Measurements from ENCODE around the gene PRPF40B.

PRPF40B gene

GRCh38 chr12:49647827-49648711 is 24.7 kb downstream of the PRPF40B start:
- Histone ChIP-seq H2BK15ac (ENCODE audit: low read length) (no peak overlapping the region), H3K9ac (ENCODE audit: low read depth, low read length, poor library complexity) (no peak overlapping the region), H4K91ac (ENCODE audit: low read depth, low read length, poor library complexity) (no peak overlapping the region), H3K27me3 (ENCODE audit: control insufficient read depth in 3 of 3, insufficient read depth in 3 of 3, low read depth in 1 of 3, low read length in 3 of 3) (no peaks in the 10 kb centered on the region), H3K4me1 (ENCODE audit: control insufficient read depth in 2 of 2, insufficient read depth in 1 of 2, low read depth in 1 of 2, low read length in 2 of 2) (peaks cover 3 to 8% of the 10 kb centered on the region in 2 donors), H2BK12ac (ENCODE audit: low read length) (no peak overlapping the region), H3K4me2 (ENCODE audit: insufficient read depth, low read length, poor library complexity, severe bottlenecking) (no peak overlapping the region), H2AK5ac (ENCODE audit: low read depth, low read length) (no peak overlapping the region), H3K36me3 (replicated peaks in 1 of 2; ENCODE audit: control insufficient read depth in 2 of 2, insufficient read depth in 2 of 2, low read length in 2 of 2) (peaks cover 57 to 99% of the 10 kb centered on the region in 2 donors), H3K23ac (ENCODE audit: low read depth, low read length, poor library complexity) (peak overlapping the region; percentile 82), H3K4me3 (ENCODE audit: low read length in 2 of 2) (no peak overlapping the region), H3K14ac (ENCODE audit: low read length) (no peak overlapping the region), H3K18ac (ENCODE audit: low read length) (no peak overlapping the region), H2AFZ (ENCODE audit: low read length) (no peak overlapping the region), H2BK5ac (ENCODE audit: low read length) (no peak overlapping the region), H3K79me1 (ENCODE audit: low read depth, low read length) (no peaks in the 10 kb centered on the region), H4K8ac (ENCODE audit: low read depth, low read length) (no peak overlapping the region), H3K4ac (ENCODE audit: low read length) (no peak overlapping the region), H3K9me3 (replicated peaks in 1 of 2; ENCODE audit: control insufficient read depth in 2 of 2, insufficient read depth in 1 of 2, low read depth in 1 of 2, low read length in 2 of 2) (peaks cover 0 to 2% of the 10 kb centered on the region in 2 donors), H2BK120ac (ENCODE audit: low read depth, low read length) (no peak overlapping the region), H3K27ac (replicated peaks; ENCODE audit: low read length) (no peak overlapping the region)
- DNase-seq (ENCODE audit: low spot score), result no peak
- no CpG with 5 or more reads among the region's 15 CpGs for WGBS, 2 donors (ENCODE audit: extremely low coverage in 2 of 2, insufficient read length in 2 of 2, insufficient replicate concordance in 1 of 2)

DNA sequence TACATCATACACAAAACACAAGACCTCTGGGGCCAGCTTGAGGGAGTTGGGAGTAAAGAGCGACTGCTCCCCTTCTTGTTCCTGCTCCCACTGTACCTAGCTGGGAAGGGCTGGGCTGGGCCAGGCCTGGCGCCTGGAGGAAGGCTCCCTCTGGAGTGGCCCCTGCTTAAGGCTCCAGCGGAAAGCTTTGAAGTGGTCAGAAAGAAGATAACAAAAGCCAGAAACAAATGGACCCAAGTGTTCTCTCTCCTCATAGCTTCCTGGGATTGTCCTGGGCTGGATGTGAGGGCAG is 25.3 kb downstream of the PRPF40B start:
- no peak overlapping the region for H3K14ac ChIP-seq (ENCODE audit: low read length)
- H3K27me3 ChIP-seq (ENCODE audit: control insufficient read depth in 3 of 3, insufficient read depth in 3 of 3, low read depth in 1 of 3, low read length in 3 of 3), result no peaks in the 10 kb centered on the region
- H4K8ac ChIP-seq (ENCODE audit: low read depth, low read length), result no peak overlapping the region
- H2BK12ac ChIP-seq (ENCODE audit: low read length), result no peak overlapping the region
- no peak overlapping the region for H2AK5ac ChIP-seq (ENCODE audit: low read depth, low read length)
- peaks cover 0 to 2% of the 10 kb centered on the region in 2 donors for H3K9me3 ChIP-seq (replicated peaks in 1 of 2; ENCODE audit: control insufficient read depth in 2 of 2, insufficient read depth in 1 of 2, low read depth in 1 of 2, low read length in 2 of 2)
- H2BK15ac ChIP-seq (ENCODE audit: low read length), result no peak overlapping the region
- H3K4me2 ChIP-seq (ENCODE audit: insufficient read depth, low read length, poor library complexity, severe bottlenecking), result no peak overlapping the region
- no peak overlapping the region for H2AFZ ChIP-seq (ENCODE audit: low read length)
- no peak overlapping the region for H4K91ac ChIP-seq (ENCODE audit: low read depth, low read length, poor library complexity)
- peaks cover 59 to 99% of the 10 kb centered on the region in 2 donors for H3K36me3 ChIP-seq (replicated peaks in 1 of 2; ENCODE audit: control insufficient read depth in 2 of 2, insufficient read depth in 2 of 2, low read length in 2 of 2)
- no CpG with 5 or more reads among the region's 3 CpGs for WGBS, 2 donors (ENCODE audit: extremely low coverage in 2 of 2, insufficient read length in 2 of 2, insufficient replicate concordance in 1 of 2)
- H3K79me1 ChIP-seq (ENCODE audit: low read depth, low read length), result no peaks in the 10 kb centered on the region
- DNase-seq (ENCODE audit: low spot score), result no peak
- H3K4me1 ChIP-seq (ENCODE audit: control insufficient read depth in 2 of 2, insufficient read depth in 1 of 2, low read depth in 1 of 2, low read length in 2 of 2), result peaks cover 3 to 8% of the 10 kb centered on the region in 2 donors
- no peak overlapping the region for H2BK120ac ChIP-seq (ENCODE audit: low read depth, low read length)
- no peak overlapping the region for H3K4me3 ChIP-seq (ENCODE audit: low read length in 2 of 2)
- H3K23ac ChIP-seq (ENCODE audit: low read depth, low read length, poor library complexity), result no peak overlapping the region
- H3K9ac ChIP-seq (ENCODE audit: low read depth, low read length, poor library complexity), result no peak overlapping the region
- no peak overlapping the region for H2BK5ac ChIP-seq (ENCODE audit: low read length)
- H3K4ac ChIP-seq (ENCODE audit: low read length), result no peak overlapping the region
- H3K18ac ChIP-seq (ENCODE audit: low read length), result no peak overlapping the region
- H3K27ac ChIP-seq (replicated peaks; ENCODE audit: low read length), result no peak overlapping the region

- Histone ChIP-seq H2AFZ (ENCODE audit: low read length) (no peak overlapping the region), H3K4me3 (ENCODE audit: low read length in 2 of 2) (no peak overlapping the region), H3K79me1 (ENCODE audit: low read depth, low read length) (peaks cover 2% of the 10 kb centered on the region), H3K4me1 (ENCODE audit: control insufficient read depth in 2 of 2, insufficient read depth in 1 of 2, low read depth in 1 of 2, low read length in 2 of 2) (peaks cover 3 to 8% of the 10 kb centered on the region in 2 donors), H3K4me2 (ENCODE audit: insufficient read depth, low read length, poor library complexity, severe bottlenecking) (no peak overlapping the region), H3K14ac (ENCODE audit: low read length) (peak overlapping the region; percentile 41), H3K36me3 (replicated peaks in 1 of 2; ENCODE audit: control insufficient read depth in 2 of 2, insufficient read depth in 2 of 2, low read length in 2 of 2) (peaks cover 55 to 99% of the 10 kb centered on the region in 2 donors), H2BK15ac (ENCODE audit: low read length) (no peak overlapping the region), H2BK12ac (ENCODE audit: low read length) (no peak overlapping the region), H3K23ac (ENCODE audit: low read depth, low read length, poor library complexity) (peak overlapping the region; percentile 17), H4K91ac (ENCODE audit: low read depth, low read length, poor library complexity) (no peak overlapping the region), H4K8ac (ENCODE audit: low read depth, low read length) (no peak overlapping the region), H3K27ac (replicated peaks; ENCODE audit: low read length) (no peak overlapping the region), H3K9ac (ENCODE audit: low read depth, low read length, poor library complexity) (no peak overlapping the region), H3K18ac (ENCODE audit: low read length) (no peak overlapping the region), H3K27me3 (ENCODE audit: control insufficient read depth in 3 of 3, insufficient read depth in 3 of 3, low read depth in 1 of 3, low read length in 3 of 3) (no peaks in the 10 kb centered on the region), H3K4ac (ENCODE audit: low read length) (no peak overlapping the region), H3K9me3 (replicated peaks in 1 of 2; ENCODE audit: control insufficient read depth in 2 of 2, insufficient read depth in 1 of 2, low read depth in 1 of 2, low read length in 2 of 2) (peaks cover 0 to 2% of the 10 kb centered on the region in 2 donors), H2BK120ac (ENCODE audit: low read depth, low read length) (no peak overlapping the region), H2BK5ac (ENCODE audit: low read length) (no peak overlapping the region), H2AK5ac (ENCODE audit: low read depth, low read length) (no peak overlapping the region)
- DNase-seq (ENCODE audit: low spot score), result no peak
- no CpG with 5 or more reads among the region's 11 CpGs for WGBS, 2 donors (ENCODE audit: extremely low coverage in 2 of 2, insufficient read length in 2 of 2, insufficient replicate concordance in 1 of 2)
Measured at GRCh38 chr12:49649445-49649844, 26.1 kb downstream of the PRPF40B start.

GRCh38 chr12:49649892-49650291 is 26.5 kb downstream of the PRPF40B start:
- Histone ChIP-seq H3K79me1 (ENCODE audit: low read depth, low read length) (peaks cover 2% of the 10 kb centered on the region), H3K23ac (ENCODE audit: low read depth, low read length, poor library complexity) (peak overlapping the region; percentile 17), H3K36me3 (replicated peaks in 1 of 2; ENCODE audit: control insufficient read depth in 2 of 2, insufficient read depth in 2 of 2, low read length in 2 of 2) (peaks cover 54 to 99% of the 10 kb centered on the region in 2 donors), H2AK5ac (ENCODE audit: low read depth, low read length) (no peak overlapping the region), H3K4me1 (ENCODE audit: control insufficient read depth in 2 of 2, insufficient read depth in 1 of 2, low read depth in 1 of 2, low read length in 2 of 2) (peaks cover 0 to 6% of the 10 kb centered on the region in 2 donors), H3K9me3 (replicated peaks in 1 of 2; ENCODE audit: control insufficient read depth in 2 of 2, insufficient read depth in 1 of 2, low read depth in 1 of 2, low read length in 2 of 2) (peaks cover 0 to 2% of the 10 kb centered on the region in 2 donors), H3K18ac (ENCODE audit: low read length) (no peak overlapping the region), H4K91ac (ENCODE audit: low read depth, low read length, poor library complexity) (no peak overlapping the region), H2BK12ac (ENCODE audit: low read length) (no peak overlapping the region), H3K4me3 (ENCODE audit: low read length in 2 of 2) (no peak overlapping the region), H4K8ac (ENCODE audit: low read depth, low read length) (no peak overlapping the region), H2BK120ac (ENCODE audit: low read depth, low read length) (no peak overlapping the region), H3K27ac (replicated peaks; ENCODE audit: low read length) (no peak overlapping the region), H3K4me2 (ENCODE audit: insufficient read depth, low read length, poor library complexity, severe bottlenecking) (no peak overlapping the region), H2AFZ (ENCODE audit: low read length) (no peak overlapping the region), H3K9ac (ENCODE audit: low read depth, low read length, poor library complexity) (no peak overlapping the region), H3K4ac (ENCODE audit: low read length) (no peak overlapping the region), H2BK15ac (ENCODE audit: low read length) (no peak overlapping the region), H3K14ac (ENCODE audit: low read length) (peak overlapping the region; percentile 41), H3K27me3 (ENCODE audit: control insufficient read depth in 3 of 3, insufficient read depth in 3 of 3, low read depth in 1 of 3, low read length in 3 of 3) (no peaks in the 10 kb centered on the region), H2BK5ac (ENCODE audit: low read length) (no peak overlapping the region)
- WGBS, 2 donors (ENCODE audit: extremely low coverage in 2 of 2, insufficient read length in 2 of 2, insufficient replicate concordance in 1 of 2), result no CpG with 5 or more reads among the region's 5 CpGs
- no peak for DNase-seq (ENCODE audit: low spot score)

All from neuronal stem cell (in vitro differentiated cells).